GM12874 (cell line): ENCODE results near the gene ELOVL5.

Experiments
- CTCF ChIP-seq: IDR thresholded peaks from 2 replicates; pipeline ENCODE4 v1.5.1; 2011; ENCODE audit warnings: low read depth, mild to moderate bottlenecking, control low read depth, low read length, moderate library complexity; ENCODE audit not compliant: insufficient read depth

ELOVL5 gene

DNA sequence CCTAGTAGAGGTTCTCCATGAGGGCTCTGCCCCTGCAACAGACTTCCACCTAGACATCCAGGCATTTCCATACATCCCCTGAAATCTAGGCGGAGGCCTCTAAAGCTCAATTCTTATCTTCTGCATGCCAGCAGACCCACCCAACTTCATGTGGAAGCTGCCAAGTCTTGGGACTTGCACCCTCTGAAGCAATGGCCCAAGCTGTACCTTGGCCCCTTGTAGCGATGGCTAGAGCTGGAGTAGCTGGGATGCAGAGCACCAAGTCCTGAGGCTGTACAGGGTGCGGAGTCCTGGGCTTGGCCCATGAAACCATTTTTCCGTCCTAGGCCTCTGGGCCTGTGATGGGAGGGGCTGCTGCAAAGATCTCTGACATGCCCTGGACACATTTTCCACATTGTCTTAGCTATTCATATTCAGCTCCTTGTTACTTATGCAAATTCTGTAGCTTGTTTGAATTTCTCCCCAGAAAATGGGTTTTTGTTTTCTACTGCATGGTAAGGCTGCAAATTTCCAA lies 17.4 kb upstream of the ELOVL5 start:
- no peak for TF ChIP-seq CTCF

- no peak for TF ChIP-seq CTCF
Measured at GRCh38 chr6:53363341-53364079, 14.8 kb upstream of the ELOVL5 start.

DNA sequence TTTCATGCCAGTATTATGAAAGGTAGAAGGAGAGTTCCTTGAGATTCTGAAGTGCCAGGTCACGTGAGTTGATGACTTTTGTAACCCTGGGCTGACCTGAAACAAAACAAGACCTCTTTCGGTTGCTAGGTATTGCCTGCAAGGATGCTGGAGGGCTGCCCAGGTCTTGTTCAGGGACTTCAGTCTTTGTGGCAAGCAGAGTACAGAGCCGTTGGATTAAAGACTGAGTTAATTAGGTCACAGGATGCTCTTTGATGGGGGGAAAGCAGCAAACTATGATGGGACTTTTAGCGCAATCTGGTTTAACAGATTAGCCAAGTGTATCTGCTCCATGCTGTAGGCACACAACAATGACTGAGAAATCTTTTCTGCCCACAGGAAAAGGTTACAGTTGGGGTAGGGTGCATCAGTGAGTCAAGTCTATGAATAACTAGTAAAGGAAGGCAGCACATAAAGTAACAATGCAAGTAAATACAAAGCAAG lies 12.8 kb upstream of the ELOVL5 start:
- TF ChIP-seq CTCF = no peak

DNA sequence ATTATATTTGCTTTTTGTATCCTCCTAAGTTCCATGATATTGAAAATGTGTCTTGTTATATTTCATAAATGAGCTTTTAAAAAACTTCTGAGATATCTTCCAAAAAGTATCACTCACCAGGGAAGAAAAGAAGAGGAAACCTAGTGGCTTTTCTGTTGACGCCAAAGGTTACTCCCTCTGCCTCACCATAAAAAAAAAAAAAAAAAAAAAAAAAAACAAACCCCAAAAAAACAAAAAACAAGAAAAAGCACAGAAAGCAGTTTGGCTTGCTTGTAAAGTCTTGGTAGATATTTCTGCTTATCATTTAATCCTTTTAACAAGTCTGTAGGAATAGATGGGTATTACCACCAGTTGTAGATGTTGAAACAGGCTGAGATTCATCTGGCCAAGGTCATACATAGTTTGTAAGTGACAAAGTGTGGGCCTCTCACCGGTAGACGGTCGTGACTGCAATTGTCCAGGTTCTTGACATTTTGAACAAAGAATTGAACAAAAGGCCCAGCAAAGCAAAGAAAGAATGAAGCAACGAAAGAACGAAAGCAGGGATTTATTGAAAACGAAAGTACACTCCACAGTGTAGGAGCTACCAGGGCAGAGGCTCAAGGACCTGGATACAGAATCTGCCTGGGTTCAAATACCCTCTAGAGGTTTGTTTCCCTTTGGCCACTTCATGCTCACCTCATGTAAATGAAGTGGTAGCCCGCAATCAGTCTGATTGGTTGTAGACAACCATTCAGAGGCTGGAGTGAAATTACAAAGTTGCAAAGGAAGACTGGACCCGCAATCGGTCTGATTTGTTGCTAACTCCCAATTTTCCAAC lies 11.6 kb upstream of the ELOVL5 start:
- no peak for TF ChIP-seq CTCF

DNA sequence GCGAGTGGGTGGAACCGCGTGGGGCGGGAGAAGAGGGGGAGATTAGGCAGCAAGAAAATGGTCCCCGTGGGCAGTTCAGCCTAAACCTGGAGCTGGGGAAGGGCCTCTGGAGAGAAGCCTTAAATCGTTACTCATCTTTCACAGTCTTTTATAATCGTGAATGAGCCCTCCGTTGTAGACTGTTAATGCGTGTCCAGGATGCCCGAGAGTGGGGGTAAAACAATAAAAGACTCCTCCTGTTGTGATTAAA lies 11.0 kb upstream of the ELOVL5 start:
- TF ChIP-seq CTCF = no peak

- no peak for TF ChIP-seq CTCF
Measured at GRCh38 chr6:53359095-53359842, 10.5 kb upstream of the ELOVL5 start.

DNA sequence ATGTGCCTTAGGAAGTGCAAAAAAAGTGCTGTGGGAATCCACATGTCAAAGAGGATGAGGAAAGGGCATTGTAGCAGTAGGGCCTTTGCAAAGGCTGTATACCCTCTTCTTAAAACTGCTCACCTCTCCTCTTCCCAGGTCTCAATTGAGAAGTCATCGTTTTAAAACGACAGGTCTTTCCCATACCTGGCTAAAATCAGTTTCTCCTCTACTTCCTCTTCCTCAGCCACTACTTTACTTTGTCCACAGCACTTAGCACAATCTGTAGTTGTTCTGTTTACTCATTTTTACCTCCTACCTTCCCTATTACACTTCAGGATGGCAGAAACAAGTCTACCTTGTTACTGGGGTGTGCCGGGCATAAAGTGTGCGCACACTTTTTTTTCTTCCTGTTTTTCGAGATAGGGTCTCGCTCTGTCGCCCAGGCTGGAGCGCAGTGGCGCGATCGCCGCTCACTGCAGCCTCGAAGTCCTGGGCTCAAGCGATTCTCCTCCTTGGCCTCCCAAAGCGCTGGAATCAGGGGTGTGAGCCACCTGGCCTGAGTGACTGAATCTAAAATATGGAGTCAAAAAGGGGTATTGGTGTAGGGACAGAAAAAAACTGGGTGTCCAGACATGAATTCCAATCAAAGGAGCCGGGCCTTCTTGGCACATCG lies 9.8 kb upstream of the ELOVL5 start:
- no peak for TF ChIP-seq CTCF
